ENCODE measurements around the gene SENP3.

The SENP3 gene

GRCh38 chr17:7557147-7557764 is 4.5 kb upstream of the SENP3 start:
- no peak for DNase-seq

- peak in 2 of 3 experiments; percentile 68 to 78 for DNase-seq
These were observed 3.8 kb upstream of the SENP3 start for GRCh38 chr17:7557775-7558543.

DNA sequence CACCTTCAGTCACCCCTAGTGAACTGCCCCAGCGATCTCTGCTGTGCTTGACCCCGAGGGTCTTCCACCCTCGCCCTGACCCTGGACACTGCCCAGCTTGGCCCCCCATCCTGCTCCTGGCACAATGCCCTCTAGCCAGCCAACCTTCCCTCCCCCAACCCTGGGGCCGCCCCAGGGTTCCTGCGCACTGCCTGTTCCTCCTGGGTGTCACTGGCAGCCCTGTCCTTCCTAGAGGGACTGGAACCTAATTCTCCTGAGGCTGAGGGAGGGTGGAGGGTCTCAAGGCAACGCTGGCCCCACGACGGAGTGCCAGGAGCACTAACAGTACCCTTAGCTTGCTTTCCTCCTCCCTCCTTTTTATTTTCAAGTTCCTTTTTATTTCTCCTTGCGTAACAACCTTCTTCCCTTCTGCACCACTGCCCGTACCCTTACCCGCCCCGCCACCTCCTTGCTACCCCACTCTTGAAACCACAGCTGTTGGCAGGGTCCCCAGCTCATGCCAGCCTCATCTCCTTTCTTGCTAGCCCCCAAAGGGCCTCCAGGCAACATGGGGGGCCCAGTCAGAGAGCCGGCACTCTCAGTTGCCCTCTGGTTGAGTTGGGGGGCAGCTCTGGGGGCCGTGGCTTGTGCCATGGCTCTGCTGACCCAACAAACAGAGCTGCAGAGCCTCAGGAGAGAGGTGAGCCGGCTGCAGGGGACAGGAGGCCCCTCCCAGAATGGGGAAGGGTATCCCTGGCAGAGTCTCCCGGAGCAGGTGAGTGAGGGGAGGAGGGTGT is 3.0 kb upstream of the SENP3 start, which contains the start of gene TNFSF13:
TSS of gene TNFSF13 (plus strand) at position 207 of the 776 bp plus-strand sequence. CDS start at position 497, 290 bp downstream.
- DNase-seq: peak in 2 of 3 experiments; percentile 30 to 42

DNA sequence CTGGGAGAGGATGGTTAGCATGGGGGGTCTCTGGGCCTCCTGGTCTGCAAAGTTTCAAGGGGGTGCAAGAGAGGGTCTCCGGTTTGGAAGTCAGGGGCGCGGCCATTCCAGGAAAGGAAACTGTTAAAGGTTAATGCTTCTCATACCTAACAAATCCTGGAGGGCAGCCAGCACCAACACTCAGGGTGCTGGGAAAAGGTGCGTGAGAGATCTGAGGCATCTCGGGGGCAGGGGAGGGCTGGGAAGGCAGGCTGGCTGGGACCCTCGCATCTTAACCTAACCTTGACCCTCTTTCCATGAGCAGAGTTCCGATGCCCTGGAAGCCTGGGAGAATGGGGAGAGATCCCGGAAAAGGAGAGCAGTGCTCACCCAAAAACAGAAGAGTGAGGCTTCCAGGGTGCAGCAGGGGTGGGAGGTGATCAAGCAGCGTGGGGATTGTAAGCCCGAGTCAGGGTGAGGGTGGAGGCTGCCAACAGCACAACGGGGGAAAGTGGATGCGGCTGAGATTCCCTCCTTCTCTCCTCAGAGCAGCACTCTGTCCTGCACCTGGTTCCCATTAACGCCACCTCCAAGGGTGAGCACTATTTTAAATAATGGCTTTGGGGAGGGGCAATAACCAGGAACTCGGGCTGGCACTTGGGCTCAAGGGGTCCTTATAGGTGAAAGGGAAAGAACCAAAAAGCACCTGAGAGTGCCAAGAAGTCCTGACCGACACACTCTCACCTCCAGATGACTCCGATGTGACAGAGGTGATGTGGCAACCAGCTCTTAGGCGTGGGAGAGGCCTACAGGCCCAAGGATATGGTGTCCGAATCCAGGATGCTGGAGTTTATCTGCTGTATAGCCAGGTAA is 2.2 kb upstream of the SENP3 start:
- peak in 2 of 3 experiments; percentile 15 to 50 for DNase-seq

- peak in 2 of 3 experiments; percentile 28 to 45 for DNase-seq
These were observed 1.3 kb upstream of the SENP3 start for GRCh38 chr17:7560172-7561027.

DNA sequence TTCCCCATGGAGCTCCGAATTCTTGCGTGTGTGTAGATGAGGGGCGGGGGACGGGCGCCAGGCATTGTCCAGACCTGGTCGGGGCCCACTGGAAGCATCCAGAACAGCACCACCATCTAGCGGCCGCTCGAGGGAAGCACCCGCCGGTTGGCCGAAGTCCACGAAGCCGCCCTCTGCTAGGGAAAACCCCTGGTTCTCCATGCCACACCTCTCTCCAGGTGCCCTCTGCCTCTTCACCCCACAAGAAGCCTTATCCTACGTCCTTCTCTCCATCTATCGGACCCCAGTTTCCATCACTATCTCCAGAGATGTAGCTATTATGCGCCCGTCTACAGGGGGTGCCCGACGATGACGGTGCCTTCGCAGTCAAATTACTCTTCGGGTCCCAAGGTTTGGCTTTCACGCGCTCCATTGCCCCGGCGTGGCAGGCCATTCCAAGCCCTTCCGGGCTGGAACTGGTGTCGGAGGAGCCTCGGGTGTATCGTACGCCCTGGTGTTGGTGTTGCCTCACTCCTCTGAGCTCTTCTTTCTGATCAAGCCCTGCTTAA is 617 bp upstream of the SENP3 start:
- DNase-seq: peak; percentile 65 to 84 (median 66)

DNA sequence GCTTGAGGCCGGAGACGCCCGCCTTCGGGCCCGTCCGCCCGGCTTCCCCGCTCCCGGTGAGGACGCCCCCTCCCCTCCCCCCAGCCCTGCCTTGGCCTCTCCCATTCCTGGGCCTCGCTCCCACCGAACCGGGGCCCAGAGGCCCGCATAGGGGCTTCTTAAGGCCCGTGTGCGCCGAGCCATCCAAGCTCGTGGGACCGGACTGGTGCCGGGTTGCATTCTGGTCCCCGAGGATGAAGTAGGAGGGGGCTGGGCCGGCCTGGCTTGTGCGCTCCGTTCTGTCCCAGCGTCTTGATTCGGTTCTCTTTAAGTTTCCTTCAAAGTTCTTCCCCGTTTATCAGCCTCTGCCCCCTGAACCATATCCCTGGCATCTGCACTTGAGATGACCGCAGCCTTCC is 488 bp downstream of the SENP3 start:
- no peak for DNase-seq

DNA sequence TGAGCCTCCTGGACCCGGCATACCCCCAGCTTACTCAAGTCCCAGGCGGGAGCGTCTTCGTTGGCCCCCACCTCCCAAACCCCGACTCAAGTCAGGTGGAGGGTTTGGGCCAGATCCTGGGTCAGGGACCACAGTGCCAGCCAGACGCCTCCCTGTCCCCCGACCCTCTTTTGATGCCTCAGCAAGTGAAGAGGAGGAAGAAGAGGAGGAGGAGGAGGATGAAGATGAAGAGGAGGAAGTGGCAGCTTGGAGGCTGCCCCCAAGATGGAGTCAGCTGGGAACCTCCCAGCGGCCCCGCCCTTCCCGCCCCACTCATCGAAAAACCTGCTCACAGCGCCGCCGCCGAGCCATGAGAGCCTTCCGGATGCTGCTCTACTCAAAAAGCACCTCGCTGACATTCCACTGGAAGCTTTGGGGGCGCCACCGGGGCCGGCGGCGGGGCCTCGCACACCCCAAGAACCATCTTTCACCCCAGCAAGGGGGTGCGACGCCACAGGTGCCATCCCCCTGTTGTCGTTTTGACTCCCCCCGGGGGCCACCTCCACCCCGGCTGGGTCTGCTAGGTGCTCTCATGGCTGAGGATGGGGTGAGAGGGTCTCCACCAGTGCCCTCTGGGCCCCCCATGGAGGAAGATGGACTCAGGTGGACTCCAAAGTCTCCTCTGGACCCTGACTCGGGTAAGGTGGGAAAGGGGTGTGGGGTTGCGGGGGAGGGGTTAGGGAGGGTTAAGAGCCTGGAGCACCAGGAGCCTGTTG is 1.6 kb downstream of the SENP3 start:
- no peak for DNase-seq

- DNase-seq: no peak
These were observed 7.9 kb downstream of the SENP3 start for GRCh38 chr17:7569571-7569970.

DNA sequence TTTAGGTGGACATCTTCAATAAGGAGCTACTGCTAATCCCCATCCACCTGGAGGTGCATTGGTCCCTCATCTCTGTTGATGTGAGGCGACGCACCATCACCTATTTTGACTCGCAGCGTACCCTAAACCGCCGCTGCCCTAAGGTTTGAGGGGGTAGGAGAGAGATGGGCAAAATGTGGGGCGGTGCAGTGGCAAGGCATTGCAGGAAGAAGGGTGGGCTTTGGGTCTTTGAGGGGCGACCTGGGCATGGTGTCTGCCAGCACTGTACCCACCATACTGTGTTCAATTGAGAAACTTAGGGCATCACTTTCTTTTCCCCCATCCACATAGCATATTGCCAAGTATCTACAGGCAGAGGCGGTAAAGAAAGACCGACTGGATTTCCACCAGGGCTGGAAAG is 8.6 kb downstream of the SENP3 start:
- DNase-seq: no peak

GRCh38 chr17:7572338-7572587 is 10.5 kb downstream of the SENP3 start:
- no peak for DNase-seq

DNA sequence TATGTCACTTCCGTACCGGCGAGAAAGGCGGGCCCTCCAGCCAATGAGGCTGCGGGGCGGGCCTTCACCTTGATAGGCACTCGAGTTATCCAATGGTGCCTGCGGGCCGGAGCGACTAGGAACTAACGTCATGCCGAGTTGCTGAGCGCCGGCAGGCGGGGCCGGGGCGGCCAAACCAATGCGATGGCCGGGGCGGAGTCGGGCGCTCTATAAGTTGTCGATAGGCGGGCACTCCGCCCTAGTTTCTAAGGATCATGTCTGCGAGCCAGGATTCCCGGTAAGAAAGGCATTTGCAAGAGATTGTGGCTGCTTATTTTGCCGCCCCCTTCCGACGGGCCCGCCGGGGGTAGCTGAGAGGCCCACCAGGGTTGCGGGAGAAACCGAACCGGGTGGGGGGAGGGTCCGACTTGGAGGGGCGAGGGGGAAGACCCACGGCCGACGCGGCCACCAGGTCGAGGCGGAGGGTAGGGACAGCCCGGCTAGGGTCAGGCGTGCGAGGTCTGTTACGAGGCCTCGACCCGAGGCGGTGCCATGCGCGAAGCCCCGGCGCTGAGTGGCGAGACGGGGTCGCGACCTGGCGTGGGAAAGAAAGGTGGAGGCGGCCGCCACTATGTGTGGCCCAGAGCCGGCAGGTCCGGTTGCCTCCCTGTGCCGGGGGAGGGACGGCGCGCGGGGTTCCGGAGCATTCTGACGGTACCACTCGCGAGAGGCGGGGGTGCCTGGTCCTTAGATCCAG is 11.0 kb downstream of the SENP3 start:
- DNase-seq: peak; percentile 94 to 98 (median 96)

GRCh38 chr17:7573324-7574080 is 11.8 kb downstream of the SENP3 start:
- DNase-seq: peak; percentile 63 to 84 (median 73)

DNA sequence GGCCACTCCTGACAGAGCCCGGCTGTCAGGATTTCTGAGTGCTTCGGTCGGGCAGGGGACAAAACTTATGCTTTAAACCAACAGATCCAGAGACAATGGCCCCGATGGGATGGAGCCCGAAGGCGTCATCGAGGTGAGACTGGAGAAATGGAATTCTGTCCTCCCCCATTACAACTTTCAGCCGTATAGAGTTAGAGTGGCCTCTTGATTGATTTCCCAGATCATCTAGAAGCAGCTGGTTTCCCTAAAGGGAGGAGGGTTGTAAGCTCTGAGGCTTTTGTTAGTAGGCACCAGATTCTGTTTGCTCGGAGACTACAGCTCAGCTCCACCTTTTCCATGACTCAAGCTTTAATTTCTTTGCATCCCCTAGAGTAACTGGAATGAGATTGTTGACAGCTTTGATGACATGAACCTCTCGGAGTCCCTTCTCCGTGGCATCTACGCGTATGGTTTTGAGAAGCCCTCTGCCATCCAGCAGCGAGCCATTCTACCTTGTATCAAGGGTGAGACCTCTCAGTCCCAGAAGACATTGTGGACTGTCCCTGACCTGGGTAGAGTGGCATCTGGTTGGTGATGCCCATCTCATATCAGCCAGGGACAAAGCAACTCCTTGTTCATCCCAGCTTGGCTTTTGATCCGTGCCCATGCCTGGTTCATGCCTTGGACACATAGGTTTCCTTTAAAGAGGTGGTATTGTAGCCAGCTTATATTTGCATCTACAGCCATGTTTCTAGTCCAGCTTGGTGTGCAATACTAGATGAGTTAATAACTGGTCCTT is 12.6 kb downstream of the SENP3 start:
- no peak for DNase-seq

DNA sequence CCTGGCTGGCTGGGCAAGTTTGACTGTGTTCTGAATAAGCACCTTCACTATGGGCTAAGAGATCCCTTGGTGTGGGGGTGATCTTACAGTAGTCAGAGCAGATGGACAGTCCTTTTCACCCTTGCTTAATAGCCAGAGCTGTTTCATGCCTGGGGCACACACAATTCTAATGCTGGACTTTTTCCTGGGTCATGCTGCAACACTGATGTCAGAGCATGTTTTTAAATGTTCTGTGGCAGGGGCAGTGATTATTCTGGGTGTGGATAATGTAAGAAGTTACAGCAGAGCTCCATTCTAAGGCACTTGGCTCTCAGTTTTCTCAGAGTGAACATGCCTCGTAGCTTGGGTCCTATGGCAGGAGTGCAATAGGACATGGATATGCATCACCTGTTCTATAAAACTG is 13.8 kb downstream of the SENP3 start:
- no peak for DNase-seq

DNA sequence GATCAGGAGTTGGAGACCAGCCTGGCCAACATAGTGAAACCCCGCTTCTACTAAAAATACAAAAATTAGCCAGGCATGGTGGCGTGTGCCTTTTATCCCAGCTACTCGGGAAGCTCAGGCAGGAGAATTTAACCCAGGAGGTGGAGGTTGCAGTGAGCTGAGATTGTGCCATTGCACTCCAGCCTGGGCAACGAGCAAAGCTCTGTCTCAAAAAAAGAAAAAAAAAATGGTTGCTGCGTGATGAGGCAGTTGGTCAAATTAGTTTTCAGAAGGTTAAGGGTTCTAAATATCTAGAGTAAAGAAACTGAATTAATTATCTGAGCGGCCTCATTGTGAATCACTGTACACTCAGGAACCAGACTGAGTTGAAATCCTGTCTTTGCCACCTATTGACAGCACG is 14.2 kb downstream of the SENP3 start:
- DNase-seq: no peak

GRCh38 chr17:7576432-7576937 is 14.8 kb downstream of the SENP3 start:
- no peak for DNase-seq
